Frontal cortex (tissue), 4 donors: ENCODE measurements around the gene STON1. TPM values are rescaled to one million over a fixed set of nuclear protein-coding genes. Genes with fewer than 3 reads are reported as not detected.
"Not testable (repeated sequence)": the region's sequence is repeated elsewhere in the genome, so short reads cannot be mapped to it uniquely, and the experiment has no call there.

Experiments
- DNase-seq, 2 donors: peaks; one replicate each; pipeline ENCODE4 v3.0.0; 2012; ENCODE audit warnings: low spot score in 2 of 2
- FAIRE-seq: peaks from 2 replicates; lab custom pipeline; 2012; peaks lifted over from hg19 to GRCh38; lab: Jason Lieb, UNC
- total RNA-seq: library from RNA; depleted of rRNA; stranded (reverse); fragments of >200 nt; gene quantifications from one replicate; pipeline ENCODE4 v1.2.3, GENCODE V29; 2014
- donor health status: control.
- donor health status: control.
- donor health status: control.

The STON1 gene, protein sequence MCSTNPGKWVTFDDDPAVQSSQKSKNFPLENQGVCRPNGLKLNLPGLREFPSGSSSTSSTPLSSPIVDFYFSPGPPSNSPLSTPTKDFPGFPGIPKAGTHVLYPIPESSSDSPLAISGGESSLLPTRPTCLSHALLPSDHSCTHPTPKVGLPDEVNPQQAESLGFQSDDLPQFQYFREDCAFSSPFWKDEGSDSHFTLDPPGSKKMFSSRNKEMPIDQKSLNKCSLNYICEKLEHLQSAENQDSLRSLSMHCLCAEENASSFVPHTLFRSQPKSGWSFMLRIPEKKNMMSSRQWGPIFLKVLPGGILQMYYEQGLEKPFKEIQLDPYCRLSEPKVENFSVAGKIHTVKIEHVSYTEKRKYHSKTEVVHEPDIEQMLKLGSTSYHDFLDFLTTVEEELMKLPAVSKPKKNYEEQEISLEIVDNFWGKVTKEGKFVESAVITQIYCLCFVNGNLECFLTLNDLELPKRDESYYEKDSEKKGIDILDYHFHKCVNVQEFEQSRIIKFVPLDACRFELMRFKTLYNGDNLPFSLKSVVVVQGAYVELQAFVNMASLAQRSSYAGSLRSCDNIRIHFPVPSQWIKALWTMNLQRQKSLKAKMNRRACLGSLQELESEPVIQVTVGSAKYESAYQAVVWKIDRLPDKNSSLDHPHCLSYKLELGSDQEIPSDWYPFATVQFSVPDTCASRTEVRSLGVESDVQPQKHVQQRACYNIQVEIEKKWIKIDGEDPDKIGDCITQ
- 3.7 TPM for total RNA-seq

DNA sequence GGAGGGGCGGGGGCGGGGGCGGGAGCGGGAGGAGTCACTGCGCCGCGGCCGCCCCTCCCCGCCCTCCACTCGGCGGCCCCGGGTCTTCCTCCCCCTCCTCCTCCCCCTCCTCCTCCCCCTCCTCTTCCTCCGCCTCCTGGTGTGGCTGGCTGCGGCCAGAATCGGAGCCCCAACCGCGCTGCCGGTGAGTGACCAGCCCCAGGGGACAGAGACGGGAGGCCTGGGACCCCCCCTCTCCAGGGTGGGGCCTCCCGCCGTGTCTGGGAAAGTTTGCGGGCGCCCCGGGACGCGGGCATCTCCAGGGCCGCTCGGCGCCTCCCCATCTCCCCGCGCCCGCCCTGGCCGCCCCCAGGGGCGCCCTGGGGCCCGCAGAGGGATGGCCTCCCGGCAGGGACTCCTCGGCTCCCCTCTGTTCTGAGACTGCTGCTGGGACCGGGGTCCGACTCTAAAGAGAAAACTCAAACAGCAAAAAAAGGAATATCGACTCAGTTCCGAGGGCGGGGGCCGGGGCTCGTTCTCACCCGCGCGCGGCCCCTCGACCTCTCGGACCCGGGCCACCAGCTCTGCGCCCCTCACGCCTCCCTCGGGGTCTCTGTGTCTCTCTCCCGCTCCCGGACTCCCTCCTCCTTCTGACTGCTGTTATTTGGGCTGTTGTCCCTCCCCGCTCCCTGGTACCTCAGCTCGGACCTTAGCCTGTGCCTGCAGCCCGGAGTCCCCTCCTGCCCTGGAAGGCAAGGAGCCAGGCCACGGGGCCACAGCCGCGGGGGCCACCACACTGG lies at the start of gene STON1:
Gene STON1 (plus strand): TSS at position 122 of the 779 bp plus-strand sequence. CDS start 50,480 bp downstream, outside the sequence.
- no peak for FAIRE-seq

DNA sequence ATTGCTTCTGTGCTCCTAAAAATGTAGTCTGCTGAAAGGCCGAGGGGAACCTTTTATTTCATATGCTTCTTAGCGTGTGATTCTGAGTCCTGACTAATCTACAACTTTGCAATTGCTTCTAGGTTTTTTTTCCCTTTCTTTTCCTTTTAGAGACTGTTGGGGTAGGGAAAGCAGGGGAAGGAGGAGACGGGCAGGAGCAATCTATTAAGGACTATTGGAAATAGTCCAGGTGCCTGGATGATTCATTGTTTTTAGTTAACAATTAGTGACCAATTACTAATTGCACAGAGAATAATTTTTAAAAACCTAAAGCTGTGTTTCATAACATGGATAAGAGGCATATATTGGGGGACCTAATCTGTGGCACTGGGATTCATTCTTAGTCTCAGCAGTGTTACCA lies 49.4 kb upstream of the STON1 start:
- FAIRE-seq (no peak), DNase-seq (no peak)

More for the DNA sequence above, at the start of gene STON1:
- DNase-seq, result peak; percentile 60 to 61

DNA sequence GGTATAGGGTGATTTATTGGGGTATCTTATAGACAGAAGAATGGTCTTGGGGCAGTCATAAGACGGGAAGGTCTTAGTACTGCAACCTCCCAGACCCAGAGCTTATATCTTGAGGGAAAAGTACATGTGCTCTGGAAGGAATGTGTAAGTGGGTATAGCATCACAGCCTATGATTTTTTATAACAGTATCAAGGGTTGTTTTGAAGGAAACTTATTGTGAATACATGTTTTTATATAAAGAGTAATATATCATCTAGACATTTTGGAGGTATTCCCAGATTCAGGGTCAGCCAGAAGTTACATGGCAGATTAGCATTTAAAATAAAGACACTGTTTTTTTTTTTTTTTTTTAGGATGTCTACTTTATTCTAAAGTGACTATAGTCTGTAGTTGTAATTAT lies 47.6 kb upstream of the STON1 start:
- FAIRE-seq, result no peak

DNA sequence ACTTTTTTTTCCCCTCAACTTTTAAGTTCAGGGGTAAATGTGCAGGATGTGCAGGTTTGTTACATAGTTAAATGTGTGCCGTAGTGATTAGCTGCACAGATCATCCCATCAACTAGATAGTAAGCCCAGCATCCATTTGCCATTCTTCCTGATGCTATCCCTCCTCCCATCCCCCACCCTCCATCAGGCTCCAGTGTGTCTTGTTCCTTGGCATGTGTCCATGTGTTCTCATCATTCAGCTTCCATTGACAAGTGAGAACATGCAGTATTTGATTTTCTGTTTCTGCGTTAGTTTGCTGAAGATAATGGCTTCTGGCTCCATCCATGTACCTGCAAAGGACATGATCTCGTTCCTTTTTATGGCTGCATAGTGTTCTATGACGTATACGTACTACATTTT lies 47.2 kb upstream of the STON1 start:
- FAIRE-seq (no peak), DNase-seq (no peak)

More for the DNA sequence above, 47.6 kb upstream of the STON1 start:
- DNase-seq, result no peak

DNA sequence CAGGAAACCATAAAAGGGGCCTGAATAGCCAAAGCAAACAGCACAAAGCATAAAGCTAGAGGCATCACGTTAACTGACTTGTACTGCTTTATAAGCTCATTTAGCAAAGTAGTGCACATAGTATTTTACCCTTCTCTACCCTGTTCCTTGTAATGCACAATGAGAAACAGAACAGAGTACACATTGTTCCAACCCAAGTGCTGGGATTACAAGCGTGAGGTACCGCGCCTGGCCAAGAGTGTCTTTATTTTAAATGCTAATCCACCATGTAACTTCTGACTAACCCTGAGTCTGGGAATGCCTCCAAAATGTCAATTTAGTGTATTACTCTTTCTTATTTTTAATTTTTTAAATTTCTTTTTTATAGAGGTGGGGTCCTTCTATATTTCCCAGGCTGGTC lies 46.4 kb upstream of the STON1 start:
- no peak for FAIRE-seq
- DNase-seq, result no peak

DNA sequence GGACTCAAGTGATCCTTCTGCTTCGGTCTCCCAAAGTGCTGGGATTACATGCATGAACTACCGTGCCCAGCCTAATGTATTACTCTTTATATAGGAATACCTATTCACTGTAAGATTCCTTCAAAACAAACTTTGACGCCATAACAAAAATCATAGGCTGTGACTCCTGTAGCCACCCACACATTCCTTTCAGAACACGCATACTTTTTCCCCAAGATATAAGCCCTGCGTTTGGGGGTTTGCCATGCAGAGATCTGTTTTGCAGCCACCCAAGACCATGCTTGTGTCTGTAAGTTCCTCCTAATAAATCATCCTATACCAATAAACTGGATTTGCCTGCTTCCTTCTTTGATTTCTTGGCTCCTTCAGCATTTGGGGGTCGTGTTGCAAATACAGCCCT lies 46.0 kb upstream of the STON1 start:
- FAIRE-seq (no peak), DNase-seq (no peak)

DNA sequence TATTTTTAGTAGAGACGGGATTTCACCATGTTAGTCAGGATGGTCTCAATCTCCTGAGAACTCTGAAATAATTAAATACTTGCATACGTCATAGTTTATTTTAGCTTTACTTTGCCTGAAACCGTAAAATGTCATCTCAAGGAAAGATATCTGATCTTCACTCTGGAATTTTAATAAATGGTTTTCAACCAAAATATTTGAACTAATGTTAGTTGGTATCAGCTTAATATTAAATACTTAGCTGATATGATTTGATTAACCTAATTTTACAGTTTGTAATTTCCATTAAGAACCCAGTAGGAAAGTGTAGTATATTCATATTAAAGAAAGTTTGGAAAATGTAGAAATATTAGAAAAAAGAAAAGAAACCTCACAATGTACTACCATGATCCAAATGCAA lies 41.4 kb upstream of the STON1 start:
- no peak for FAIRE-seq
- DNase-seq, result no peak

DNA sequence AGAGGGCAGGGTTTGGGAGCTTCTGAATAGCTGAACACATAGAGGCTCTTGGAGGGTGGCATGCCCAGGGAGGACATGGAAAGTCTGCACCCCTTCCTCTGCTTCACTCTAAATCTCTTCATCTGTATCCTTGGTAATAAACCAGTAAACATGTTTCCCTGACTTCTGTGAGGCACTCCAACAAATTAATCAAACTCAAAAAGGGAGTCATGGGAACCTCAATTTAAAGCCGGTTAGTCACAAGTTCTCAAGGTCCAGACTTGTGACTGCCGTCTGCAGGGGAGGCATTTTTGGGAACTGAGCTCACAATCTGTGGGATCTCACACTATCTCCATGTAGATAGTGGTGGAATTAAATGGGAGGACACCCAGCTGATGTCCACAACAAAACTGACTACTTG lies 33.1 kb upstream of the STON1 start:
- no peak for FAIRE-seq
- DNase-seq, result no peak

DNA sequence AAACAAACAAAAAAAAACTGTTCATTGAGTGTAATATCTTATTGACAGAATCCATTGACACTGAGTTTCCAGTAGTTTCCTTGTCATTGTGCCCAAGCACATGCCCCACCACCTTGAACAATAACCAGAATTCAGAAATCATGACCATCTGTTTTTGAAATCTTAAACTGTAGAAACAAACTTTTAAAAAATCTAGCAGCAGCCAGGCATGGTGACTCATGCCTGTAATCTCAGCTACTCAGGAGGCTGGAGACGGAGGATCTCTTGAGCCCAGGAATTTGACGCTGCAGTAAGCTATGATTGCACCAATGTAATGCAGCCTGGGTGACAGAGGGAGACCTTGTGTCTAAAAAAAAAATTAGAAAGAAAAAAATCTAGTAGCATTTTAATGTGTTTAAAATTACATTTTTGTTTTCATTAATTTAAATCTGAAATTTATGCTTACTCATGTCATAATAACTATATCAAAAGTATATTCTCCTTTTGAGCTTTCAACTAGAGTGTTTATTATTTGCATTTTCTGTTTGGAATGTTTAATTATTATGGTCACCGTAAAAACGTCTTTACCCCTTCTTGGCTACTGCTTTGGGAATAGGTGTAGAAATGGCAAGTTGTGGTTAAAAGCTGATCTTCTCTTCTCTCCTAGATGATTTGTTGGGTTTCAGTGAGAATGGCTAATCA lies 25.2 kb upstream of the STON1 start:
- DNase-seq, result no peak
- FAIRE-seq, result no peak

DNA sequence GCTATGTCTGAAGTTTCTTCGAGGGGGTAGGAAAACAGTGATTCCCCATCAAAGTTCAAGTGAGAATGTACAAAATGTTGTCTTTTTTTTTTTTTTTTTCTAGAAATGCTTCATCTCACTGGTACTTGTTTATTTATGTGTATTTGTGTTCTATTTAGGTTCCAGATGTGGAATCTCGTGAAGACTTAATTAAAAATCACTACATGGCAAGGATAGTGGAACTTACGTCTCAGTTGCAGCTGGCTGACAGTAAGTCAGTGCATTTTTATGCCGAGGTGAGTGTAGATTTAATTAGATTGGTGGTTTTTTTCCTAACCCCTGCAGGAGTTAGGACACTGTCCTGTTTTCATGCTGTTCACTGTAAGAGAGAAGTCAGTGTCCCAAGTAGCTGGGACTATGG lies 22.8 kb upstream of the STON1 start:
- FAIRE-seq, result no peak
- no peak for DNase-seq

DNA sequence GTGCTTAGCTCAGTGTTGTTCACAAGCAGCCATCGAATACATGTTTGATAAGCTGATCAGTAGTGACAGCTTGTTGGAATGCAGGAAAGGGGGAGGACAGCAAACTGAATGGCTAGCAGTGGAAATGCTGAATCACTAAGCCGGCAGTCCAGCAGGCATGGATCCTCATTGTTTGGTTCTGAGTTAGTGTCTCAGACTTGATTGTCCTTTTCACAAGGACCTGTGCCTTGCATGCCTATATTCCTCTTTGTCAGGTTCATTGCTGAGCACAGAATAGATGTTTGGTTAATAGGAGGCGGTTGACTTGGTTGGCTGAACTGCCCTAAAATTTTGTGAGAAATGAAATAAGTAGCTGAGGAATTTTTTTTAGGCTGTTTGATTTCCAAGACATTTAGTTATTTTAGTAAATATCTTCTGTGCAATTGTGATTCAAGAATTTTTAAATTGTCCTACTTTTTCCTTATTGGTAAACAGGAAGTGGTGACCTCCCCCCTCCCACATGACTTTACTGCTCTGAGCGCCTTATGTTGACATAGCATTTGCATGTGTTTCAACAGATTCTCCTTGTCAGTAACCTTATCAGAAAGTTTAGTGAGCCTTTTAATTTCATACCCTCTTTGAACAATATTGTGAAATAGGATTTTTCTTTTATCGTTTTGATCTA lies 21.4 kb upstream of the STON1 start:
- FAIRE-seq (no peak), DNase-seq (no peak)

DNA sequence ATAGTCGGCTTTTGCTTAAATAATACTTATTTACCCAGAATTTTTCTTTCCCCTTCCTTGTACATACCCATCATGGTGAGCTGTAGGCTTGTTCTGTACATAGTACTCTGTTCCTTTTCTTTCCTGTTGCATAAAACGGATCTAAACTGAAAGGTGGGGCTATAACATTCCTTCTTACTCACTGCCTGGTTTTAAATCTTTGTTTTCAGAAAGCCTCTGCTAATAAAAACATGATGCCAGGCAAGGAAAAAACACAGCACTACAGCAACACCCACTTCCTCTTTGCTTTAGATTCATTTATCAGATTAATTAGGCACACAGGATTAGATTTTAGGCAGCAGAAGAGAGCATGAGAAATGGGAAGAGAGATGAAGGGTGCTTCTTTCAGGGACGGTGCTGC lies 19.6 kb upstream of the STON1 start:
- FAIRE-seq, result no peak
- DNase-seq, result no peak

DNA sequence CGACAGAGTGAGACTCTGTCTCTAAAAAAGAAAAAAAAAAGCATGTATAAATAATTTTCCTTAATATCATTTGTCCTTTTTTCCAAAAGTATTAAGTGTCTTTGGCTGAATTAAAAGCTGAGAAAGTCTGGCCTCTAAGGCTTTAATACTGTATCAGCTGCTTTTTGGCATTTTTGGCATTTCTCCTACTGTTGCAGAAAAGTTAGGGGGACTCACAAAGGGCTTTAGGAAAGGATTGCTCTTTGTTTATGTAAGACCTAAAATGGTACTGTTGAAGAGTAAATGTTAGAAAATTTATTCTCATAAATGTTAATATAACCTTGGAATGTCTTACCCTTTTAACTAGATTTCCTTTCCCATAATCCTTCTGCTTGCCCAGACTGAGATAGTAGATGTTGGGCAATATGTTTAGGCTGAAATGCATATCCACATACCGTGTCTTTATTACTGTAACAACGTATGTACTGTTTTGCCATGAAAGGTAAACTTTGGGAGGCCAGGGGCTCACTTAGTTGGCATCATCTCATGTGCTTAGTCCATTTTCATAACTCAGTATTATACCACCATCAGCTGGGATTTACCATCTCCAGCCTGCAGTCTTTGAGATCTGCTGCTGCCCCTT lies 18.0 kb upstream of the STON1 start:
- DNase-seq (no peak), FAIRE-seq (no peak)

DNA sequence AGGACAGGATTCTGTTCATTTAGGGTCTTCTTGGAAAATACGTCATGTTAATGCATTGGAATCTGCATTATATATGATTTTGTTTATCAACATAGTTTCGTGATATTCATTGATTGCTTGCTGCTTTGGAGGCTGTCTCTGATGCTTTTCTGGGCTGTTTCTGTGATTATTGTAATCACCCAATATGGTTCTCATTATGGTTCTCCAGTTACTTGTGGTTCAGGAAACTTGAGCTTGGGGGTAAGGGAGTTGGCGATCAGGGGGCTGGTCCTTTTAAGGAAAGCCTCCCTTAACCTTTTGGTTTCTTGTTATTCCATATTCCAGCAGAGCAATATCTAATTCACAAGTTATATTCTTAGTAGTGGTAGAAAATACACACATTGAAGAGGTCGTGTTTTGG lies 17.4 kb upstream of the STON1 start:
- no peak for DNase-seq
- no peak for FAIRE-seq

DNA sequence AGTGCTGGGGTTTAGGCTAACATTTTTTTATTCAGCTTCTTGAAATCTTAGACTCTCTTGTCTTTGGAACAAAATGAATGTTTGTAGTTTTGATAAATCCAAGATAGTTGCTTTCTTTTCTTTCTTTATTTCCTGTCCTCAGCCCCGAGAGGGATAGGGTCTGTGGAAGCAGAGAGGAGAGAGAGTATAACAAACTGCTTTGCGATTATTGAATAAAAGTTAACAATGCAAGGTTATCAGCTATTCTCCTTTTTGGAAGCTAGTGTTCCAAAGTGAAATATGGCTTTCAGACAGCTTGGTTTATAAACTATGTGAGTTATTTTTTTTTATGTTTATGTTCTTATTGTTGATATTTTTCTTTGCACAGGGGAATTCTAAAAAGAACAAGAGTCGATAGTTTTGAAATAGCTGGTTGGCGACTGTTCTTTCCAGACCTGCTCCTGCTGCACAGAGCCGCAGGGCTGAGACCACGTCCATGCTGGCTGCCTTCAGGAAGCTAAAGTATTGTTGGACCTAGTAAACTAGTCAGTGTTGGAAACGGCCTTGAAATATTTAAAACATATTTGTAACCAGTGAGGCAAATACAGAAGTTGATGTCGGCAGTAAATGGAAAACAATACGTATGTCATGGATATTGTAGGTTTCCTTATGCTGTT lies 15.5 kb upstream of the STON1 start:
- no peak for DNase-seq
- no peak for FAIRE-seq

DNA sequence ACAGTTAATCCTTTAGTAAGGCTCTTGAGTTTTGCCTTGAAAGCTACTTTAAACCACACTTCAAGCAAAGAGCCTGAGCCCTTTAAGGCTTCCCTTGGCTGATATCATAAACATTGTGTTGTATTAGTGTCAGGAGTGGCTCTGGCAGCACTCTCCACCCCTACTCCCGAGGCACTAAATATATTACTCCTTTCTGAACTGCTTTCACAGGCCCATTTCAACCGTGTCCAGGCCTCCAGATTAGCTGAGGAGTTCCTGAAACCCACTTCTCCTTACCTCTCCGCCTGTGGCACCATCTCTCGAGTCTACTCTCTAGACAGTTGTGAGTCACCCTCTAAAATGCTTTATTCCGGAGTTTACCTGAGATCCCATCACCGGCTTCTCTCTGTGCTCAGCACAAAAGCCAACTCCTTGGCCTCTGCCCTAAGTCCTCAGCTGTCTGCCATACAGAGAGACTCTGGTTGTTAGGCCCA lies 14.4 kb upstream of the STON1 start:
- no peak for FAIRE-seq
- no peak for DNase-seq

DNA sequence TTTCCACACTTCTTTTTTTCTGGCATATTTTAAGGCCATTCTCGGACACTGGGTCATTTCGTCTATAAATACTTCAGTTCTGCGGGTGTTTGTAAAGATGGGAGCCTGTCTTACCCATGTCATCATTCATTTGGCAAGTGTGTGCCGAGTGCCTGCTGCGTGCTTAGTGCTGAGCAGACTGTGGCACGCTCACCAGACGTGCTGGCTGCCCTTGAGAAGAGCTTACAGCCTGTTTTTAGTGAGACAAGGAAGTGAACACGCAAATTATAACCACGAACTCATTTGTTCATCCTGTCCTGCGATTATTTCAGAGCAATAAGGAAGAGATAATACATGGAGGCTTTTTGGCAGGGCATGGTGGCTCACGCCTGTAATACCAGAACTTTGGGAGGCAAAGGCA lies 10.4 kb upstream of the STON1 start:
- no peak for FAIRE-seq
- no peak for DNase-seq

DNA sequence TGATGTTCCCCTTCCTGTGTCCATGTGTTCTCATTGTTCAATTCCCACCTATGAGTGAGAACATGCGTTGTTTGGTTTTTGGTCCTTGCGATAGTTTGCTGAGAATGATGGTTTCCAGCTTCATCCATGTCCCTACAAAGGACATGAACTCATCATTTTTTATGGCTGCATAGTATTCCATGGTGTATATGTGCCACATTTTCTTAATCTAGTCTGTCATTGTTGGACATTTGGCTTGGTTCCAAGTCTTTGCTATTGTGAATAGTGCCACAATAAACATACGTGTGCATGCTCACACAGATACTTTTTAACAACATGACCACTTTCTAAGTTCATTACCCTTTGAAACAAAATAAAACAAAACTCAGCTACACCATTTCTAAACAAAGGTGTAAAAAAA lies 5.2 kb upstream of the STON1 start:
- DNase-seq, FAIRE-seq: not testable (repeated sequence)
